Measurements from ENCODE around the gene FAM241A. TPM values are rescaled to one million over a fixed set of nuclear protein-coding genes. Genes with fewer than 3 reads are reported as not detected.

FAM241A gene
- total RNA-seq, 1 donor from 2014 or later, result 6.8 TPM

GRCh38 chr4:112185740-112186670, 40.8 kb downstream of the FAM241A start:
- no peaks in the 10 kb centered on the region for H3K27me3 ChIP-seq
- H3K9me3 ChIP-seq, result no peaks in the 10 kb centered on the region
- H3K4me1 ChIP-seq, result no peaks in the 10 kb centered on the region
- DNase-seq (ENCODE audit: low spot score in 2 of 2), result no peak
- TF ChIP-seq, protein P1, sequence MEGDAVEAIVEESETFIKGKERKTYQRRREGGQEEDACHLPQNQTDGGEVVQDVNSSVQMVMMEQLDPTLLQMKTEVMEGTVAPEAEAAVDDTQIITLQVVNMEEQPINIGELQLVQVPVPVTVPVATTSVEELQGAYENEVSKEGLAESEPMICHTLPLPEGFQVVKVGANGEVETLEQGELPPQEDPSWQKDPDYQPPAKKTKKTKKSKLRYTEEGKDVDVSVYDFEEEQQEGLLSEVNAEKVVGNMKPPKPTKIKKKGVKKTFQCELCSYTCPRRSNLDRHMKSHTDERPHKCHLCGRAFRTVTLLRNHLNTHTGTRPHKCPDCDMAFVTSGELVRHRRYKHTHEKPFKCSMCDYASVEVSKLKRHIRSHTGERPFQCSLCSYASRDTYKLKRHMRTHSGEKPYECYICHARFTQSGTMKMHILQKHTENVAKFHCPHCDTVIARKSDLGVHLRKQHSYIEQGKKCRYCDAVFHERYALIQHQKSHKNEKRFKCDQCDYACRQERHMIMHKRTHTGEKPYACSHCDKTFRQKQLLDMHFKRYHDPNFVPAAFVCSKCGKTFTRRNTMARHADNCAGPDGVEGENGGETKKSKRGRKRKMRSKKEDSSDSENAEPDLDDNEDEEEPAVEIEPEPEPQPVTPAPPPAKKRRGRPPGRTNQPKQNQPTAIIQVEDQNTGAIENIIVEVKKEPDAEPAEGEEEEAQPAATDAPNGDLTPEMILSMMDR (IDR thresholded peaks at IDR 0.05), result no peak
- intact Hi-C loops (cut with DNase I), result no loop called here
- H3K27ac ChIP-seq, result no peak overlapping the region
- H3K4me3 ChIP-seq, result no peak overlapping the region
- no peaks in the 10 kb centered on the region for H3K36me3 ChIP-seq

GRCh38 chr4:112189754-112190153, 44.5 kb downstream of the FAM241A start:
- TF ChIP-seq, protein P1 (IDR thresholded peaks at IDR 0.05), result no peak
- H3K4me1 ChIP-seq, result no peaks in the 10 kb centered on the region

GRCh38 chr4:112190684-112191083, 45.4 kb downstream of the FAM241A start:
- intact Hi-C loops (cut with DNase I), result no loop called here
- DNase-seq (ENCODE audit: low spot score in 2 of 2), result no peak
- Histone ChIP-seq H3K4me1 (no peaks in the 10 kb centered on the region), H3K27me3 (no peaks in the 10 kb centered on the region), H3K27ac (no peak overlapping the region), H3K9me3 (no peaks in the 10 kb centered on the region), H3K4me3 (no peak overlapping the region), H3K36me3 (no peaks in the 10 kb centered on the region)
- TF ChIP-seq, protein P1 (IDR thresholded peaks at IDR 0.05), result no peak

More at GRCh38 chr4:112189754-112190153, 44.5 kb downstream of the FAM241A start:
- H3K4me3 ChIP-seq, result no peak overlapping the region
- intact Hi-C loops (cut with DNase I), result no loop called here
- no peaks in the 10 kb centered on the region for H3K27me3 ChIP-seq
- no peak overlapping the region for H3K27ac ChIP-seq
- DNase-seq (ENCODE audit: low spot score in 2 of 2), result no peak
- no peaks in the 10 kb centered on the region for H3K36me3 ChIP-seq
- H3K9me3 ChIP-seq, result no peaks in the 10 kb centered on the region

GRCh38 chr4:112196461-112196860, 51.2 kb downstream of the FAM241A start:
- intact Hi-C loops (cut with DNase I), result no loop called here
- Histone ChIP-seq H3K36me3 (no peaks in the 10 kb centered on the region), H3K27ac (no peak overlapping the region), H3K4me3 (no peak overlapping the region), H3K9me3 (no peaks in the 10 kb centered on the region), H3K4me1 (no peaks in the 10 kb centered on the region), H3K27me3 (no peaks in the 10 kb centered on the region)
- TF ChIP-seq, protein P1 (IDR thresholded peaks at IDR 0.05), result no peak
- no peak for DNase-seq (ENCODE audit: low spot score in 2 of 2)

- H3K27ac ChIP-seq, result no peak overlapping the region
- H3K9me3 ChIP-seq, result no peaks in the 10 kb centered on the region
- no peaks in the 10 kb centered on the region for H3K4me1 ChIP-seq
- intact Hi-C loops (cut with DNase I), result no loop called here
- no peaks in the 10 kb centered on the region for H3K36me3 ChIP-seq
- DNase-seq (ENCODE audit: low spot score in 2 of 2), result no peak
- H3K4me3 ChIP-seq, result no peak overlapping the region
- TF ChIP-seq, protein P1 (IDR thresholded peaks at IDR 0.05), result no peak
- no peaks in the 10 kb centered on the region for H3K27me3 ChIP-seq
Measured at GRCh38 chr4:112199041-112199440, 53.8 kb downstream of the FAM241A start.
